ENCODE measurements around the gene CCNE1. TPM values are rescaled to one million over a fixed set of nuclear protein-coding genes. Genes with fewer than 3 reads are reported as not detected.

The CCNE1 gene
- polyA plus RNA-seq, 1 donor (not counting 4 experiments of a cell fraction or from before 2014, with no cell fraction given) = 11.2 TPM

DNA sequence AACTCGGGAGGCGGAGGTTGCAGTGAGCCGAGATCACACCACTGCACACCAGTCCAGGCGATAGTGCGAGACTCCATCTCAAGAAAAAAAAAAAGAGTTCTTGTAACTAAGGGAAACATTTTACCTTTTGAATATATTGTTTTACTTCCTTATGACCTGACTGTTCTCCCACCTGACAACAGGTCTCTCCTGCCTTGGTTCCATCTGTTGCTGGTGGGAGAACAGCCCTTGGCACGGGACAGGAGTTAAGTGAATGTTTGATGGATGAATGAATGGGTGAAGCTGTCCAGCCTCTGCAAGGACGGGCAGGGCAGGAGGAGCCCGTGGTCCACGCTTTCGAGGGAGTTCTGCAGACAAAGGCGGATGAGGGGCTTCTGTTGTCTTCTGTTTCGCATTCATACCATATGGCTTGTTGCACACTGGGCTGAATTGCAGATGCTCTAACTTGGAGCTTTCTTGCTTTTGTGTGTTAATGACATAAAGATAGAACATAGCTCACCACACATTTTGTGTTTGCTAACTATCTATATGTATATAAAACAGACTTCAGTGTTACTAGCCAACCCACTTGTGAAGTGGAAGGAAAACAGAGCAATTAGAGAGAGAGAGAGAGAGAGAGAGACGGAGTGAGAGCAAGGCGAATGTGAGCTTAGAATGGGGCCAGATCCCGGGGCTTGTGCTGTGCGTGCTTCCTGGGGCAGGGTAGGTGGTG is 16.2 kb upstream of the CCNE1 start:
- H3K9me1 ChIP-seq (ENCODE audit: control insufficient read depth, extremely low read depth, insufficient read depth, low read length) = no peaks in the 10 kb centered on the region
- H3K79me2 ChIP-seq (ENCODE audit: control insufficient read depth, insufficient read depth, low read length) = no peaks in the 10 kb centered on the region
- DNase-seq (ENCODE audit: low read depth, low spot score) (no peak), FAIRE-seq (no peak)
- H3K4me2 ChIP-seq (ENCODE audit: control insufficient read depth, extremely low read depth, insufficient read depth, low read depth, low read length) = no peak overlapping the region
- TF ChIP-seq, protein P1, sequence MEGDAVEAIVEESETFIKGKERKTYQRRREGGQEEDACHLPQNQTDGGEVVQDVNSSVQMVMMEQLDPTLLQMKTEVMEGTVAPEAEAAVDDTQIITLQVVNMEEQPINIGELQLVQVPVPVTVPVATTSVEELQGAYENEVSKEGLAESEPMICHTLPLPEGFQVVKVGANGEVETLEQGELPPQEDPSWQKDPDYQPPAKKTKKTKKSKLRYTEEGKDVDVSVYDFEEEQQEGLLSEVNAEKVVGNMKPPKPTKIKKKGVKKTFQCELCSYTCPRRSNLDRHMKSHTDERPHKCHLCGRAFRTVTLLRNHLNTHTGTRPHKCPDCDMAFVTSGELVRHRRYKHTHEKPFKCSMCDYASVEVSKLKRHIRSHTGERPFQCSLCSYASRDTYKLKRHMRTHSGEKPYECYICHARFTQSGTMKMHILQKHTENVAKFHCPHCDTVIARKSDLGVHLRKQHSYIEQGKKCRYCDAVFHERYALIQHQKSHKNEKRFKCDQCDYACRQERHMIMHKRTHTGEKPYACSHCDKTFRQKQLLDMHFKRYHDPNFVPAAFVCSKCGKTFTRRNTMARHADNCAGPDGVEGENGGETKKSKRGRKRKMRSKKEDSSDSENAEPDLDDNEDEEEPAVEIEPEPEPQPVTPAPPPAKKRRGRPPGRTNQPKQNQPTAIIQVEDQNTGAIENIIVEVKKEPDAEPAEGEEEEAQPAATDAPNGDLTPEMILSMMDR (optimal IDR thresholded peaks at IDR 0.05 in 1 of 3, IDR thresholded peaks at IDR 0.05 in 1 of 3, conservative IDR thresholded peaks at IDR 0.05 in 1 of 3; ENCODE audit: extremely low read depth in 1 of 3, insufficient read depth in 2 of 3, low read length in 3 of 3) = no peak
- TF ChIP-seq EZH2 (IDR thresholded peaks at IDR 0.05; ENCODE audit: low read length) = no peak
- H4K20me1 ChIP-seq (ENCODE audit: control insufficient read depth, extremely low read depth, insufficient read depth, low read length) = no peaks in the 10 kb centered on the region
- no peaks in the 10 kb centered on the region for H3K36me3 ChIP-seq (ENCODE audit: control insufficient read depth in 2 of 2, extremely low read depth in 1 of 2, insufficient read depth in 2 of 2, low read length in 2 of 2)
- no peak overlapping the region for H3K9ac ChIP-seq (ENCODE audit: control insufficient read depth, extremely low read depth, insufficient read depth, low read length)
- no peaks in the 10 kb centered on the region for H3K9me3 ChIP-seq (ENCODE audit: control insufficient read depth, low read depth, low read length)
- H3K27ac ChIP-seq (ENCODE audit: control insufficient read depth, insufficient read depth, low read length) = no peak overlapping the region
- no peaks in the 10 kb centered on the region for H3K4me1 ChIP-seq (ENCODE audit: control insufficient read depth, extremely low read depth, insufficient read depth, low read length)
- H2AFZ ChIP-seq (ENCODE audit: control insufficient read depth, low read length) = no peak overlapping the region
- dilution Hi-C loops (cut with MboI; ENCODE audit: extremely low pct_ligation_motif_present, low sequenced_read_pairs) = no loop called here
- H3K4me3 ChIP-seq (ENCODE audit: control insufficient read depth in 2 of 3, extremely low read depth in 1 of 3, insufficient read depth in 2 of 3, low read depth in 1 of 3, low read length in 3 of 3) = no peak overlapping the region
- no peaks in the 10 kb centered on the region for H3K27me3 ChIP-seq (ENCODE audit: control insufficient read depth, extremely low read depth, insufficient read depth, low read length)

DNA sequence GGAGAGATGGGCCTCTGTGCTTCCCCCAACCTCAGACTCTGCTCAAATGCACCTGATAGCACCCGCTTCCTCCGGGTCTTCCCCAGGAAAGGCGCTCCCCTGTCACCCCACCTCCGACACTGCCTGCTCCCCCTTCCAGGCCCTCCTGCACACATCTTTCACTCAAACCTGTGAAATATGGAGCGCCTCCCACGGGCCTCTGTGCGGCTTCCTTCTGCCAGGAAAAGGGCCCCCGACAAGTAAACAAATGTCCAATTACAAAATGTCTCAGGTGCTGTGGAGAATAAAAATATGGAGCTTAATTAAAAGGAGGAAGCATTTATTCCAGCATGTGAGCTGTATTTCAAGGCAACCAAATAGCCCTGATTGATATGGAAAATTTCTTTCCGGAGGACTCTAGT is 15.6 kb upstream of the CCNE1 start:
- FAIRE-seq = no peak
- Histone ChIP-seq H3K27me3 (ENCODE audit: control insufficient read depth, extremely low read depth, insufficient read depth, low read length) (no peaks in the 10 kb centered on the region), H3K36me3 (ENCODE audit: control insufficient read depth in 2 of 2, extremely low read depth in 1 of 2, insufficient read depth in 2 of 2, low read length in 2 of 2) (no peaks in the 10 kb centered on the region), H3K9me3 (ENCODE audit: control insufficient read depth, low read depth, low read length) (no peaks in the 10 kb centered on the region), H3K79me2 (ENCODE audit: control insufficient read depth, insufficient read depth, low read length) (no peaks in the 10 kb centered on the region), H3K27ac (ENCODE audit: control insufficient read depth, insufficient read depth, low read length) (no peak overlapping the region), H3K4me1 (ENCODE audit: control insufficient read depth, extremely low read depth, insufficient read depth, low read length) (no peaks in the 10 kb centered on the region), H3K4me2 (ENCODE audit: control insufficient read depth, extremely low read depth, insufficient read depth, low read depth, low read length) (no peak overlapping the region), H2AFZ (ENCODE audit: control insufficient read depth, low read length) (no peak overlapping the region), H4K20me1 (ENCODE audit: control insufficient read depth, extremely low read depth, insufficient read depth, low read length) (no peaks in the 10 kb centered on the region), H3K4me3 (ENCODE audit: control insufficient read depth in 2 of 3, extremely low read depth in 1 of 3, insufficient read depth in 2 of 3, low read depth in 1 of 3, low read length in 3 of 3) (no peak overlapping the region), H3K9ac (ENCODE audit: control insufficient read depth, extremely low read depth, insufficient read depth, low read length) (no peak overlapping the region), H3K9me1 (ENCODE audit: control insufficient read depth, extremely low read depth, insufficient read depth, low read length) (no peaks in the 10 kb centered on the region)
- TF ChIP-seq, protein P1 (optimal IDR thresholded peaks at IDR 0.05 in 1 of 3, IDR thresholded peaks at IDR 0.05 in 1 of 3, conservative IDR thresholded peaks at IDR 0.05 in 1 of 3; ENCODE audit: extremely low read depth in 1 of 3, insufficient read depth in 2 of 3, low read length in 3 of 3) = no peak
- no peak for TF ChIP-seq EZH2 (IDR thresholded peaks at IDR 0.05; ENCODE audit: low read length)
- dilution Hi-C loops (cut with MboI; ENCODE audit: extremely low pct_ligation_motif_present, low sequenced_read_pairs) = no loop called here
- DNase-seq (ENCODE audit: low read depth, low spot score) = no peak

Measured in keratinocyte (primary cell).